Calu3 (cell line): ENCODE measurements around the gene ZG16B. TPM values are rescaled to one million over a fixed set of nuclear protein-coding genes. Genes with fewer than 3 reads are reported as not detected.

ENCODE experiments used
- BruUV-seq: library from RNA; stranded (reverse); fragments of 400-500 nt; replicated peaks from 2 replicates; lab custom pipeline; 2021; lab: Mats Ljungman, UMichigan
- CTCF ChIA-PET: fragments of 300-600 bp; sonication (Branson Sonifier 250); formaldehyde crosslinking; loops from one replicate; lab custom pipeline; 2022; ENCODE audit warnings: antibody characterized with exemption; lab: Charles Lee
- DNase-seq: peaks from one replicate; pipeline ENCODE4 v3.0.0; 2022
- H3K27ac Mint-ChIP-seq: one replicate; pipeline ENCODE4 v1.8.0; 2022; ENCODE audit warnings: mixed read lengths; ENCODE audit not compliant: unreplicated experiment
- H3K27me3 Mint-ChIP-seq: one replicate; pipeline ENCODE4 v1.8.0; 2022; ENCODE audit warnings: mixed read lengths; ENCODE audit not compliant: unreplicated experiment
- H3K36me3 Mint-ChIP-seq: one replicate; pipeline ENCODE4 v1.8.0; 2022; ENCODE audit warnings: mild to moderate bottlenecking, moderate library complexity, mixed read lengths; ENCODE audit not compliant: insufficient read depth, unreplicated experiment
- H3K4me1 Mint-ChIP-seq: one replicate; pipeline ENCODE4 v1.8.0; 2022; ENCODE audit warnings: mild to moderate bottlenecking, low read depth, mixed read lengths; ENCODE audit not compliant: unreplicated experiment
- H3K4me3 Mint-ChIP-seq: one replicate; pipeline ENCODE4 v1.8.0; 2022; ENCODE audit warnings: mild to moderate bottlenecking, low read depth, moderate library complexity, mixed read lengths; ENCODE audit not compliant: unreplicated experiment
- H3K9me3 Mint-ChIP-seq: one replicate; pipeline ENCODE4 v1.8.0; 2022; ENCODE audit warnings: low read depth, mixed read lengths; ENCODE audit not compliant: unreplicated experiment
- CTCF ChIP-seq: fragments of 200-600 bp; IDR thresholded peaks from one replicate; pipeline ENCODE4 v1.8.0; 2022; ENCODE audit warnings: antibody characterized with exemption; ENCODE audit not compliant: unreplicated experiment
- intact Hi-C: fragments of 100-400 bp; cut with micrococcal nuclease; formaldehyde crosslinking; loops from one replicate; pipeline ENCODE4 v1.10.0; 2022; ENCODE audit not compliant: unreplicated experiment
- total RNA-seq: library from RNA; stranded (reverse); gene quantifications from 2 replicates; pipeline ENCODE4 v1.2.3, GENCODE V29; 2022

The ZG16B gene
- total RNA-seq, 1 experiment from 2014 or later, result 10.3 TPM

DNA sequence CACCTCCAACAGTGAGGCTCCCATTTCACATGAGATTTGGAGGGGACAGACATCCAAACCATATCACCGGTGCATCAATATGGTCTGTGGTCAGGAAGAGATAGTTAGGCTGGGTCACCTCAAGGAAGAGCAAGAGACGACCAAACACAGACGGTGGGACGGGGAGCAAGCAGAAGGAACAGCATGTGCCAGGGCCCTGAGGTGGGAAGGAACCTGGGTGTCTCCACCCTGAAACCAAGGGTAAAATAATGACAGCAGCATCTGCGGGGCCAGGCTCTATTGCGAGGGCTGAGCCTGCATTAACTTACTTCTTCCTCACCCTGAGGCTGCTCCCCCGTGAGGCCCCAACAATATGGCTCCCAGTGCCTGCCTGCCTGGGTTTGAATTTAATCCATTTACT, 21.9 kb upstream of the ZG16B start:
- H3K9me3 Mint-ChIP-seq, result peaks cover 10% of the 10 kb centered on the region
- no peaks in the 10 kb centered on the region for H3K4me1 Mint-ChIP-seq
- no peak overlapping the region for H3K27ac Mint-ChIP-seq
- CTCF ChIA-PET, result no interaction called here
- DNase-seq, result no peak
- TF ChIP-seq CTCF, result no peak
- peaks cover 4% of the 10 kb centered on the region for H3K36me3 Mint-ChIP-seq
- BruUV-seq, result no TSS peak
- peaks cover 13% of the 10 kb centered on the region for H3K27me3 Mint-ChIP-seq
- intact Hi-C loops, result no loop called here
- no peak overlapping the region for H3K4me3 Mint-ChIP-seq

DNA sequence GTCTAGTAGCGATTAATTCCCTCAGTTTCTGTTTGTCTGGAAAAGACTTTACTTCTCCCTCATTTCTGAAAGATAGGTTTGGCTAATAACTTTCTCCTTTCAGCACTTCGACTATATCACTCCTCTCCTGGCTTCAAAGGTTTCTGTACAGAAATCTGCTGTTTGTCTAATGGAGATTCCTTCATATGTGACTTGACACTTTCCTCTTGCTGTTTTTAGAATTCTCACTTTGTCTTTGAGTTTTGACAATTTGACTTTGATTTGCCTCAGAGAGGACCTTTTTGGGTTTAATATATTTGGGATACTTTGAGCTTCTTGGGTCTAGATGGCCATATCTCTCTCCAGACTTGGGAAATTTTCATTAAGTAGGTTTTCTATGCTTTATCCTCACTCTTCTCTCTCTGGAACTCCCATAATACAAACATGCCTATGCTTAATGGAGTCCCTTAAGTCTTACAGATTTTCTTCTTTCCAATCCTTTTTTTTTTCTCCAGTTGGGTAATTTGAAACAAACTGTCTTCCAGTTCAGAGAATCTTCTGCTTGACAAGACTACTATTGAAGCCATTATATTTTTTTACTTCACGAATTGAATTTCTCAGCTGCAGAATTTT, 20.8 kb upstream of the ZG16B start:
- CTCF ChIA-PET, result no interaction called here
- H3K4me3 Mint-ChIP-seq, result no peak overlapping the region
- H3K27me3 Mint-ChIP-seq, result peaks cover 13% of the 10 kb centered on the region
- no TSS peak for BruUV-seq
- DNase-seq, result no peak
- H3K36me3 Mint-ChIP-seq, result peaks cover 4% of the 10 kb centered on the region
- H3K27ac Mint-ChIP-seq, result no peak overlapping the region
- peaks cover 5% of the 10 kb centered on the region for H3K9me3 Mint-ChIP-seq
- TF ChIP-seq CTCF, result no peak
- intact Hi-C loops, result no loop called here
- no peaks in the 10 kb centered on the region for H3K4me1 Mint-ChIP-seq

- CTCF ChIA-PET, result no interaction called here
- H3K27me3 Mint-ChIP-seq, result peaks cover 13% of the 10 kb centered on the region
Observed at GRCh38 chr16:2810651-2811050, 19.5 kb upstream of the ZG16B start.

GRCh38 chr16:2811703-2812471, 18.2 kb upstream of the ZG16B start:
- Mint-ChIP-seq H3K4me1 (no peaks in the 10 kb centered on the region), H3K36me3 (no peaks in the 10 kb centered on the region), H3K27ac (no peak overlapping the region), H3K27me3 (peaks cover 13% of the 10 kb centered on the region), H3K4me3 (no peak overlapping the region), H3K9me3 (peaks cover 5% of the 10 kb centered on the region)
- CTCF ChIA-PET, result no interaction called here
- intact Hi-C loops, result no loop called here
- TF ChIP-seq CTCF, result no peak
- BruUV-seq, result no TSS peak
- DNase-seq, result no peak

More at GRCh38 chr16:2810651-2811050, 19.5 kb upstream of the ZG16B start:
- intact Hi-C loops, result no loop called here
- no TSS peak for BruUV-seq
- Mint-ChIP-seq H3K4me3 (no peak overlapping the region), H3K27ac (no peak overlapping the region), H3K4me1 (no peaks in the 10 kb centered on the region), H3K9me3 (peaks cover 5% of the 10 kb centered on the region), H3K36me3 (no peaks in the 10 kb centered on the region)
- DNase-seq, result no peak
- TF ChIP-seq CTCF, result no peak
